ENCODE results near the gene ARID1A. TPM values are rescaled to one million over a fixed set of nuclear protein-coding genes. Genes with fewer than 3 reads are reported as not detected.

The ARID1A gene
- total and polyA plus RNA-seq, 2 donors (not counting 1 experiment from before 2014, with no cell fraction given): 12.9 to 16.0 TPM

DNA sequence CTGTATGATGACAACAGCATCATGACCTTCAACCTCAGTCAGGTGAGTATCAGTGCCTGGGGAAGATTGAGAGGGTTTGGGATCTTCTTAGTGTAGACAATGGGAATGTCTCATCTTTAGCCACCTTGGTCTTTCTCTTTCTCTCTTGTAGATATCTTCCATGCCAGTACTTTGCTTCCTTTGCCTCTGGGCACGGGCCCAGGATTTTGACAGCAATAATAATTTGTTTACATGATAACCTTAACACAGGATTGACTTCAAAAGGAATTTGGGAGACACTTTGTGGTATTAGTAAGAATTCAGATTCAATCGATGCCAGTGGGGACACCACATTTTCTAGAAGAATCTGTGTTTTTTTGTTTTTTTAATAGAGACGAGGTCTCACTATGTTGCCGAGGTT, 79.9 kb downstream of the ARID1A start:
- H3K27me3 ChIP-seq (ENCODE audit: control insufficient read depth, insufficient read depth, low read length): no peaks in the 10 kb centered on the region
- no peak overlapping the region for H2AFZ ChIP-seq (ENCODE audit: low read length)
- H3K4me2 ChIP-seq (ENCODE audit: extremely low read depth, insufficient read depth, low read length): no peak overlapping the region
- no peaks in the 10 kb centered on the region for H3K9me3 ChIP-seq (ENCODE audit: control insufficient read depth, insufficient read depth, low read depth, low read length)
- peaks cover 28% of the 10 kb centered on the region for H3K4me1 ChIP-seq (ENCODE audit: control insufficient read depth, extremely low read depth, insufficient read depth, low read length)
- no peak overlapping the region for H3K9ac ChIP-seq (ENCODE audit: insufficient read depth, low read length)
- no peaks in the 10 kb centered on the region for H4K20me1 ChIP-seq (ENCODE audit: control insufficient read depth, extremely low read depth, insufficient read depth, low read length)
- TF ChIP-seq EZH2 (IDR thresholded peaks at IDR 0.05; ENCODE audit: low read length, missing control alignments): no peak
- TF ChIP-seq, protein P1, sequence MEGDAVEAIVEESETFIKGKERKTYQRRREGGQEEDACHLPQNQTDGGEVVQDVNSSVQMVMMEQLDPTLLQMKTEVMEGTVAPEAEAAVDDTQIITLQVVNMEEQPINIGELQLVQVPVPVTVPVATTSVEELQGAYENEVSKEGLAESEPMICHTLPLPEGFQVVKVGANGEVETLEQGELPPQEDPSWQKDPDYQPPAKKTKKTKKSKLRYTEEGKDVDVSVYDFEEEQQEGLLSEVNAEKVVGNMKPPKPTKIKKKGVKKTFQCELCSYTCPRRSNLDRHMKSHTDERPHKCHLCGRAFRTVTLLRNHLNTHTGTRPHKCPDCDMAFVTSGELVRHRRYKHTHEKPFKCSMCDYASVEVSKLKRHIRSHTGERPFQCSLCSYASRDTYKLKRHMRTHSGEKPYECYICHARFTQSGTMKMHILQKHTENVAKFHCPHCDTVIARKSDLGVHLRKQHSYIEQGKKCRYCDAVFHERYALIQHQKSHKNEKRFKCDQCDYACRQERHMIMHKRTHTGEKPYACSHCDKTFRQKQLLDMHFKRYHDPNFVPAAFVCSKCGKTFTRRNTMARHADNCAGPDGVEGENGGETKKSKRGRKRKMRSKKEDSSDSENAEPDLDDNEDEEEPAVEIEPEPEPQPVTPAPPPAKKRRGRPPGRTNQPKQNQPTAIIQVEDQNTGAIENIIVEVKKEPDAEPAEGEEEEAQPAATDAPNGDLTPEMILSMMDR (conservative IDR thresholded peaks at IDR 0.05 in 1 of 2, IDR thresholded peaks at IDR 0.05 in 1 of 2; ENCODE audit: low read depth in 1 of 2, low read length in 2 of 2): no peak
- no peak overlapping the region for H3K4me3 ChIP-seq (replicated peaks in 1 of 4; ENCODE audit: control extremely low read depth in 1 of 4, insufficient read depth in 1 of 4, low read depth in 3 of 4, low read length in 4 of 4)
- H3K79me2 ChIP-seq (ENCODE audit: control insufficient read depth, insufficient read depth, low read length): peaks cover 16% of the 10 kb centered on the region
- peak overlapping the region; percentile 38 for H3K27ac ChIP-seq (ENCODE audit: insufficient read depth, low read length)
- DNase-seq (ENCODE audit: low read depth in 2 of 2): no peak
- peaks cover 36% of the 10 kb centered on the region for H3K36me3 ChIP-seq (ENCODE audit: control insufficient read depth, insufficient read depth, low read length)

DNA sequence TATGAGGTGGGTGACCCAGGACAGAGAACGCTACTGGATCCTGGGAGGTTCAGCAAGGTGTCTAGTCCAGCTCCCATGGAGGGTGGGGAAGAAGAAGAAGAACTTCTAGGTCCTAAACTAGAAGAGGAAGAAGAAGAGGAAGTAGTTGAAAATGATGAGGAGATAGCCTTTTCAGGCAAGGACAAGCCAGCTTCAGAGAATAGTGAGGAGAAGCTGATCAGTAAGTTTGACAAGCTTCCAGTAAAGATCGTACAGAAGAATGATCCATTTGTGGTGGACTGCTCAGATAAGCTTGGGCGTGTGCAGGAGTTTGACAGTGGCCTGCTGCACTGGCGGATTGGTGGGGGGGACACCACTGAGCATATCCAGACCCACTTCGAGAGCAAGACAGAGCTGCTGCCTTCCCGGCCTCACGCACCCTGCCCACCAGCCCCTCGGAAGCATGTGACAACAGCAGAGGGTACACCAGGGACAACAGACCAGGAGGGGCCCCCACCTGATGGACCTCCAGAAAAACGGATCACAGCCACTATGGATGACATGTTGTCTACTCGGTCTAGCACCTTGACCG, 83.4 kb downstream of the ARID1A start:
- Histone ChIP-seq H3K9ac (ENCODE audit: insufficient read depth, low read length) (no peak overlapping the region), H3K4me2 (ENCODE audit: extremely low read depth, insufficient read depth, low read length) (no peak overlapping the region), H3K9me3 (ENCODE audit: control insufficient read depth, insufficient read depth, low read depth, low read length) (no peaks in the 10 kb centered on the region), H3K36me3 (ENCODE audit: control insufficient read depth, insufficient read depth, low read length) (peaks cover 26% of the 10 kb centered on the region), H3K4me3 (replicated peaks in 1 of 4; ENCODE audit: control extremely low read depth in 1 of 4, insufficient read depth in 1 of 4, low read depth in 3 of 4, low read length in 4 of 4) (no peak overlapping the region), H4K20me1 (ENCODE audit: control insufficient read depth, extremely low read depth, insufficient read depth, low read length) (no peaks in the 10 kb centered on the region), H2AFZ (ENCODE audit: low read length) (no peak overlapping the region), H3K79me2 (ENCODE audit: control insufficient read depth, insufficient read depth, low read length) (peaks cover 14% of the 10 kb centered on the region), H3K27ac (ENCODE audit: insufficient read depth, low read length) (no peak overlapping the region), H3K27me3 (ENCODE audit: control insufficient read depth, insufficient read depth, low read length) (no peaks in the 10 kb centered on the region), H3K4me1 (ENCODE audit: control insufficient read depth, extremely low read depth, insufficient read depth, low read length) (peaks cover 9% of the 10 kb centered on the region)
- TF ChIP-seq, protein P1 (conservative IDR thresholded peaks at IDR 0.05 in 1 of 2, IDR thresholded peaks at IDR 0.05 in 1 of 2; ENCODE audit: low read depth in 1 of 2, low read length in 2 of 2): no peak
- TF ChIP-seq EZH2 (IDR thresholded peaks at IDR 0.05; ENCODE audit: low read length, missing control alignments): no peak
- no peak for DNase-seq (ENCODE audit: low read depth in 2 of 2)

DNA sequence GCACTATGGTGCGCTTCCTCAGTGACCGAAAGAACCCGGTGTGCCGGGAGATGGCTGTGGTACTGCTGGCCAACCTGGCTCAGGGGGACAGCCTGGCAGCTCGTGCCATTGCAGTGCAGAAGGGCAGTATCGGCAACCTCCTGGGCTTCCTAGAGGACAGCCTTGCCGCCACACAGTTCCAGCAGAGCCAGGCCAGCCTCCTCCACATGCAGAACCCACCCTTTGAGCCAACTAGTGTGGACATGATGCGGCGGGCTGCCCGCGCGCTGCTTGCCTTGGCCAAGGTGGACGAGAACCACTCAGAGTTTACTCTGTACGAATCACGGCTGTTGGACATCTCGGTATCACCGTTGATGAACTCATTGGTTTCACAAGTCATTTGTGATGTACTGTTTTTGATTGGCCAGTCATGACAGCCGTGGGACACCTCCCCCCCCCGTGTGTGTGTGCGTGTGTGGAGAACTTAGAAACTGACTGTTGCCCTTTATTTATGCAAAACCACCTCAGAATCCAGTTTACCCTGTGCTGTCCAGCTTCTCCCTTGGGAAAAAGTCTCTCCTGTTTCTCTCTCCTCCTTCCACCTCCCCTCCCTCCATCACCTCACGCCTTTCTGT, 84.6 kb downstream of the ARID1A start:
- H3K27me3 ChIP-seq (ENCODE audit: control insufficient read depth, insufficient read depth, low read length): no peaks in the 10 kb centered on the region
- H3K4me2 ChIP-seq (ENCODE audit: extremely low read depth, insufficient read depth, low read length): no peak overlapping the region
- no peak overlapping the region for H3K9ac ChIP-seq (ENCODE audit: insufficient read depth, low read length)
- H3K4me3 ChIP-seq (replicated peaks in 1 of 4; ENCODE audit: control extremely low read depth in 1 of 4, insufficient read depth in 1 of 4, low read depth in 3 of 4, low read length in 4 of 4): no peak overlapping the region
- H3K9me3 ChIP-seq (ENCODE audit: control insufficient read depth, insufficient read depth, low read depth, low read length): no peaks in the 10 kb centered on the region
- TF ChIP-seq, protein P1 (conservative IDR thresholded peaks at IDR 0.05 in 1 of 2, IDR thresholded peaks at IDR 0.05 in 1 of 2; ENCODE audit: low read depth in 1 of 2, low read length in 2 of 2): no peak
- no peak for TF ChIP-seq EZH2 (IDR thresholded peaks at IDR 0.05; ENCODE audit: low read length, missing control alignments)
- H2AFZ ChIP-seq (ENCODE audit: low read length): no peak overlapping the region
- no peaks in the 10 kb centered on the region for H4K20me1 ChIP-seq (ENCODE audit: control insufficient read depth, extremely low read depth, insufficient read depth, low read length)
- no peak overlapping the region for H3K27ac ChIP-seq (ENCODE audit: insufficient read depth, low read length)
- H3K36me3 ChIP-seq (ENCODE audit: control insufficient read depth, insufficient read depth, low read length): peaks cover 17% of the 10 kb centered on the region
- H3K79me2 ChIP-seq (ENCODE audit: control insufficient read depth, insufficient read depth, low read length): peaks cover 14% of the 10 kb centered on the region
- DNase-seq (ENCODE audit: low read depth in 2 of 2): no peak
- H3K4me1 ChIP-seq (ENCODE audit: control insufficient read depth, extremely low read depth, insufficient read depth, low read length): peaks cover 15% of the 10 kb centered on the region
